ENCODE results near the gene CALN1.

CALN1 gene

GRCh38 chr7:72152161-72153131, 259.7 kb downstream of the CALN1 start:
- Histone ChIP-seq H3K4me3 (ENCODE audit: low read depth, low read length) (no peak overlapping the region), H3K27ac (ENCODE audit: low read depth, low read length) (no peak overlapping the region), H3K36me3 (ENCODE audit: control insufficient read depth, insufficient read depth, low read length) (no peaks in the 10 kb centered on the region), H3K4me1 (ENCODE audit: control insufficient read depth, insufficient read depth, low read length) (no peaks in the 10 kb centered on the region), H3K9me3 (ENCODE audit: control insufficient read depth, insufficient read depth, low read length) (no peaks in the 10 kb centered on the region), H3K9ac (ENCODE audit: low read depth, low read length) (no peak overlapping the region), H3K27me3 (ENCODE audit: control insufficient read depth, insufficient read depth, low read length) (no peaks in the 10 kb centered on the region)

- H3K9ac ChIP-seq (ENCODE audit: low read depth, low read length), result no peak overlapping the region
- no peaks in the 10 kb centered on the region for H3K27me3 ChIP-seq (ENCODE audit: control insufficient read depth, insufficient read depth, low read length)
- no peak overlapping the region for H3K4me3 ChIP-seq (ENCODE audit: low read depth, low read length)
- H3K9me3 ChIP-seq (ENCODE audit: control insufficient read depth, insufficient read depth, low read length), result peaks cover 33% of the 10 kb centered on the region
- H3K27ac ChIP-seq (ENCODE audit: low read depth, low read length), result no peak overlapping the region
- H3K36me3 ChIP-seq (ENCODE audit: control insufficient read depth, insufficient read depth, low read length), result no peaks in the 10 kb centered on the region
- H3K4me1 ChIP-seq (ENCODE audit: control insufficient read depth, insufficient read depth, low read length), result no peaks in the 10 kb centered on the region
These were observed 271.6 kb downstream of the CALN1 start for GRCh38 chr7:72140566-72140965.

GRCh38 chr7:72127136-72127535, 285.0 kb downstream of the CALN1 start:
- no peak overlapping the region for H3K4me3 ChIP-seq (ENCODE audit: low read depth, low read length)
- no peak overlapping the region for H3K27ac ChIP-seq (ENCODE audit: low read depth, low read length)
- H3K9ac ChIP-seq (ENCODE audit: low read depth, low read length), result no peak overlapping the region
- H3K9me3 ChIP-seq (ENCODE audit: control insufficient read depth, insufficient read depth, low read length), result no peaks in the 10 kb centered on the region
- no peaks in the 10 kb centered on the region for H3K4me1 ChIP-seq (ENCODE audit: control insufficient read depth, insufficient read depth, low read length)
- no peaks in the 10 kb centered on the region for H3K27me3 ChIP-seq (ENCODE audit: control insufficient read depth, insufficient read depth, low read length)
- H3K36me3 ChIP-seq (ENCODE audit: control insufficient read depth, insufficient read depth, low read length), result no peaks in the 10 kb centered on the region

GRCh38 chr7:72123913-72124312, 288.2 kb downstream of the CALN1 start:
- Histone ChIP-seq H3K4me3 (ENCODE audit: low read depth, low read length) (no peak overlapping the region), H3K9ac (ENCODE audit: low read depth, low read length) (no peak overlapping the region), H3K27ac (ENCODE audit: low read depth, low read length) (no peak overlapping the region), H3K4me1 (ENCODE audit: control insufficient read depth, insufficient read depth, low read length) (no peaks in the 10 kb centered on the region), H3K9me3 (ENCODE audit: control insufficient read depth, insufficient read depth, low read length) (peaks cover 7% of the 10 kb centered on the region; the same call in 1 of the 2 replicates), H3K36me3 (ENCODE audit: control insufficient read depth, insufficient read depth, low read length) (no peaks in the 10 kb centered on the region), H3K27me3 (ENCODE audit: control insufficient read depth, insufficient read depth, low read length) (no peaks in the 10 kb centered on the region)

GRCh38 chr7:72118366-72118765, 293.8 kb downstream of the CALN1 start:
- H3K4me3 ChIP-seq (ENCODE audit: low read depth, low read length), result no peak overlapping the region
- no peak overlapping the region for H3K9ac ChIP-seq (ENCODE audit: low read depth, low read length)
- no peak overlapping the region for H3K27ac ChIP-seq (ENCODE audit: low read depth, low read length)
- H3K9me3 ChIP-seq (ENCODE audit: control insufficient read depth, insufficient read depth, low read length), result peaks cover 16% of the 10 kb centered on the region; the same call in 1 of the 2 replicates
- H3K36me3 ChIP-seq (ENCODE audit: control insufficient read depth, insufficient read depth, low read length), result no peaks in the 10 kb centered on the region
- no peaks in the 10 kb centered on the region for H3K27me3 ChIP-seq (ENCODE audit: control insufficient read depth, insufficient read depth, low read length)
- H3K4me1 ChIP-seq (ENCODE audit: control insufficient read depth, insufficient read depth, low read length), result 0 out of 2 replicates have a peak, but pooled peaks cover 3% of the 10 kb centered on the region

GRCh38 chr7:72114129-72114528, 298.0 kb downstream of the CALN1 start:
- H3K9ac ChIP-seq (ENCODE audit: low read depth, low read length), result no peak overlapping the region
- H3K27ac ChIP-seq (ENCODE audit: low read depth, low read length), result no peak overlapping the region
- H3K27me3 ChIP-seq (ENCODE audit: control insufficient read depth, insufficient read depth, low read length), result no peaks in the 10 kb centered on the region
- 0 out of 2 replicates have a peak, but pooled peaks cover 10% of the 10 kb centered on the region for H3K9me3 ChIP-seq (ENCODE audit: control insufficient read depth, insufficient read depth, low read length)
- peaks cover 7% of the 10 kb centered on the region; the same call in 1 of the 2 replicates for H3K4me1 ChIP-seq (ENCODE audit: control insufficient read depth, insufficient read depth, low read length)
- no peak overlapping the region for H3K4me3 ChIP-seq (ENCODE audit: low read depth, low read length)
- H3K36me3 ChIP-seq (ENCODE audit: control insufficient read depth, insufficient read depth, low read length), result no peaks in the 10 kb centered on the region

- peaks cover 7% of the 10 kb centered on the region; the same call in 1 of the 2 replicates for H3K4me1 ChIP-seq (ENCODE audit: control insufficient read depth, insufficient read depth, low read length)
- H3K36me3 ChIP-seq (ENCODE audit: control insufficient read depth, insufficient read depth, low read length), result no peaks in the 10 kb centered on the region
- H3K27ac ChIP-seq (ENCODE audit: low read depth, low read length), result no peak overlapping the region
- H3K4me3 ChIP-seq (ENCODE audit: low read depth, low read length), result no peak overlapping the region
- H3K9ac ChIP-seq (ENCODE audit: low read depth, low read length), result no peak overlapping the region
- peaks cover 11% of the 10 kb centered on the region; the same call in 1 of the 2 replicates for H3K9me3 ChIP-seq (ENCODE audit: control insufficient read depth, insufficient read depth, low read length)
- H3K27me3 ChIP-seq (ENCODE audit: control insufficient read depth, insufficient read depth, low read length), result no peaks in the 10 kb centered on the region
These were observed 299.1 kb downstream of the CALN1 start for GRCh38 chr7:72112992-72113391.

GRCh38 chr7:72112530-72112929, 299.6 kb downstream of the CALN1 start:
- H3K36me3 ChIP-seq (ENCODE audit: control insufficient read depth, insufficient read depth, low read length), result no peaks in the 10 kb centered on the region
- no peak overlapping the region for H3K9ac ChIP-seq (ENCODE audit: low read depth, low read length)
- no peak overlapping the region for H3K27ac ChIP-seq (ENCODE audit: low read depth, low read length)
- H3K9me3 ChIP-seq (ENCODE audit: control insufficient read depth, insufficient read depth, low read length), result peaks cover 11% of the 10 kb centered on the region; the same call in 1 of the 2 replicates
- H3K4me1 ChIP-seq (ENCODE audit: control insufficient read depth, insufficient read depth, low read length), result peaks cover 7% of the 10 kb centered on the region; the same call in 1 of the 2 replicates
- no peaks in the 10 kb centered on the region for H3K27me3 ChIP-seq (ENCODE audit: control insufficient read depth, insufficient read depth, low read length)
- no peak overlapping the region for H3K4me3 ChIP-seq (ENCODE audit: low read depth, low read length)

GRCh38 chr7:72111086-72111485, 301.1 kb downstream of the CALN1 start:
- no peaks in the 10 kb centered on the region for H3K27me3 ChIP-seq (ENCODE audit: control insufficient read depth, insufficient read depth, low read length)
- no peak overlapping the region for H3K9ac ChIP-seq (ENCODE audit: low read depth, low read length)
- peaks cover 7% of the 10 kb centered on the region; the same call in 1 of the 2 replicates for H3K9me3 ChIP-seq (ENCODE audit: control insufficient read depth, insufficient read depth, low read length)
- peaks cover 7% of the 10 kb centered on the region; the same call in 1 of the 2 replicates for H3K4me1 ChIP-seq (ENCODE audit: control insufficient read depth, insufficient read depth, low read length)
- H3K36me3 ChIP-seq (ENCODE audit: control insufficient read depth, insufficient read depth, low read length), result no peaks in the 10 kb centered on the region
- H3K4me3 ChIP-seq (ENCODE audit: low read depth, low read length), result no peak overlapping the region
- H3K27ac ChIP-seq (ENCODE audit: low read depth, low read length), result no peak overlapping the region

- no peak overlapping the region for H3K27ac ChIP-seq (ENCODE audit: low read depth, low read length)
- peaks cover 7% of the 10 kb centered on the region; the same call in 1 of the 2 replicates for H3K4me1 ChIP-seq (ENCODE audit: control insufficient read depth, insufficient read depth, low read length)
- no peak overlapping the region for H3K4me3 ChIP-seq (ENCODE audit: low read depth, low read length)
- H3K27me3 ChIP-seq (ENCODE audit: control insufficient read depth, insufficient read depth, low read length), result no peaks in the 10 kb centered on the region
- peaks cover 7% of the 10 kb centered on the region; the same call in 1 of the 2 replicates for H3K9me3 ChIP-seq (ENCODE audit: control insufficient read depth, insufficient read depth, low read length)
- no peak overlapping the region for H3K9ac ChIP-seq (ENCODE audit: low read depth, low read length)
- no peaks in the 10 kb centered on the region for H3K36me3 ChIP-seq (ENCODE audit: control insufficient read depth, insufficient read depth, low read length)
These were observed 302.6 kb downstream of the CALN1 start for GRCh38 chr7:72109566-72109965.

GRCh38 chr7:72106405-72106804, 305.7 kb downstream of the CALN1 start:
- no peaks in the 10 kb centered on the region for H3K4me1 ChIP-seq (ENCODE audit: control insufficient read depth, insufficient read depth, low read length)
- H3K9me3 ChIP-seq (ENCODE audit: control insufficient read depth, insufficient read depth, low read length), result peaks cover 7% of the 10 kb centered on the region; the same call in 1 of the 2 replicates
- H3K27me3 ChIP-seq (ENCODE audit: control insufficient read depth, insufficient read depth, low read length), result no peaks in the 10 kb centered on the region

More at GRCh38 chr7:72106405-72106804, 305.7 kb downstream of the CALN1 start:
- no peak overlapping the region for H3K4me3 ChIP-seq (ENCODE audit: low read depth, low read length)
- no peak overlapping the region for H3K27ac ChIP-seq (ENCODE audit: low read depth, low read length)
- no peaks in the 10 kb centered on the region for H3K36me3 ChIP-seq (ENCODE audit: control insufficient read depth, insufficient read depth, low read length)
- H3K9ac ChIP-seq (ENCODE audit: low read depth, low read length), result no peak overlapping the region
